Measurements from ENCODE around the gene CYP2E1.
A peak's percentile ranks its signal among the peaks of the same experiment; 100 is the strongest.
"Not testable (repeated sequence)": the region's sequence is repeated elsewhere in the genome, so short reads cannot be mapped to it uniquely, and the experiment has no call there.

CYP2E1 gene

GRCh38 chr10:133526957-133527588 lies at the start of gene CYP2E1:
Gene CYP2E1 (plus strand): TSS chr10:133527363. CDS start chr10:133527396, 33 bp downstream.
- no peak for DNase-seq

- DNase-seq: no peak
These were observed 46.0 kb upstream of the CYP2E1 start for GRCh38 chr10:133481086-133481643.

- DNase-seq: no peak
These were observed 45.5 kb upstream of the CYP2E1 start for GRCh38 chr10:133481657-133482056.

GRCh38 chr10:133484818-133485217 lies 42.3 kb upstream of the CYP2E1 start:
- no peak for DNase-seq

GRCh38 chr10:133487085-133487484 lies 40.1 kb upstream of the CYP2E1 start:
- DNase-seq: no peak

- no peak for DNase-seq
These were observed 38.8 kb upstream of the CYP2E1 start for GRCh38 chr10:133488354-133488753.

GRCh38 chr10:133489816-133490588 lies 37.2 kb upstream of the CYP2E1 start:
- no peak for DNase-seq

GRCh38 chr10:133493562-133493961 lies 33.6 kb upstream of the CYP2E1 start:
- not testable (repeated sequence) for DNase-seq

GRCh38 chr10:133497363-133497762 lies 29.8 kb upstream of the CYP2E1 start:
- DNase-seq: not testable (repeated sequence)

GRCh38 chr10:133499176-133499575 lies 28.0 kb upstream of the CYP2E1 start:
- not testable (repeated sequence) for DNase-seq

- not testable (repeated sequence) for DNase-seq
These were observed 26.3 kb upstream of the CYP2E1 start for GRCh38 chr10:133500897-133501296.

GRCh38 chr10:133509700-133510099 lies 17.5 kb upstream of the CYP2E1 start:
- DNase-seq: no peak

GRCh38 chr10:133511408-133511807 lies 15.8 kb upstream of the CYP2E1 start:
- no peak for DNase-seq

- DNase-seq: no peak
These were observed 15.1 kb upstream of the CYP2E1 start for GRCh38 chr10:133511907-133512528.

- DNase-seq: no peak
These were observed 11.7 kb upstream of the CYP2E1 start for GRCh38 chr10:133515471-133515870.

- DNase-seq: no peak
These were observed 11.1 kb upstream of the CYP2E1 start for GRCh38 chr10:133516057-133516456.

GRCh38 chr10:133518517-133518916 lies 8.6 kb upstream of the CYP2E1 start:
- not testable (repeated sequence) for DNase-seq

- DNase-seq: peak; percentile 4
These were observed 6.9 kb upstream of the CYP2E1 start for GRCh38 chr10:133520193-133520738.

- no peak for DNase-seq
These were observed 3.4 kb upstream of the CYP2E1 start for GRCh38 chr10:133523631-133524203.

GRCh38 chr10:133525444-133525843 lies 1.7 kb upstream of the CYP2E1 start:
- no peak for DNase-seq

GRCh38 chr10:133527771-133528271 lies 658 bp downstream of the CYP2E1 start:
- no peak for DNase-seq

GRCh38 chr10:133528296-133528844 lies 1.2 kb downstream of the CYP2E1 start:
- DNase-seq: no peak

Measured in amniotic stem cell (primary cell).